Measurements from ENCODE around the gene GGA2. TPM values are rescaled to one million over a fixed set of nuclear protein-coding genes. Genes with fewer than 3 reads are reported as not detected.

Gene GGA2
- total RNA-seq, 4 donors from 2014 or later: 21.7 to 51.8 (median 36.9) TPM

- intact Hi-C loops (cut with DNase I; ENCODE audit: low total_unique reads) (no loop called here), in situ Hi-C loops (cut with MboI; ENCODE audit: low pct_ligation_motif_present in 1 of 4, low pct_unique_long_range_greater_than_20kb in 1 of 4, low sequenced_read_pairs in 3 of 4) (no loop called here)
- Histone ChIP-seq H3K27me3 (no peaks in the 10 kb centered on the region), H3K9me3 (no peaks in the 10 kb centered on the region), H3K36me3 (peaks cover 0 to 34% (median 11%) of the 10 kb centered on the region in 4 donors), H3K4me3 (no peak overlapping the region), H3K4me1 (peaks cover 10 to 29% (median 14%) of the 10 kb centered on the region in 4 donors), H3K27ac (no peak overlapping the region)
- 92 to 99% methylated on average over 2 to 4 of the region's 4 CpGs for WGBS, 2 donors (ENCODE audit: low coverage in 1 of 2)
- TF ChIP-seq CTCF (IDR thresholded peaks at IDR 0.05) (no peak), POLR2AphosphoS5 (IDR thresholded peaks at IDR 0.05) (no peak), POLR2A (IDR thresholded peaks at IDR 0.05) (no peak), EP300 (IDR thresholded peaks at IDR 0.05; ENCODE audit: low read depth) (no peak)
- no peak for DNase-seq
Observed at GRCh38 chr16:23495671-23496070, 14.6 kb downstream of the GGA2 start.

- 91% methylated on average over 11 of the region's 11 CpGs; no CpG with 5 or more reads in 1 of the 2 donors for WGBS, 2 donors (ENCODE audit: low coverage in 1 of 2)
- DNase-seq: no peak
- Histone ChIP-seq H3K4me1 (peaks cover 0 to 16% (median 3%) of the 10 kb centered on the region in 4 donors), H3K27me3 (no peaks in the 10 kb centered on the region), H3K4me3 (no peak overlapping the region), H3K27ac (no peak overlapping the region), H3K36me3 (peaks cover 0 to 46% (median 19%) of the 10 kb centered on the region in 4 donors), H3K9me3 (no peaks in the 10 kb centered on the region)
- TF ChIP-seq POLR2AphosphoS5 (IDR thresholded peaks at IDR 0.05): no peak
- no peak for TF ChIP-seq CTCF (IDR thresholded peaks at IDR 0.05)
- TF ChIP-seq EP300 (IDR thresholded peaks at IDR 0.05; ENCODE audit: low read depth): no peak
- TF ChIP-seq POLR2A (IDR thresholded peaks at IDR 0.05): no peak
- in situ Hi-C loops (cut with MboI; ENCODE audit: low pct_ligation_motif_present in 1 of 4, low pct_unique_long_range_greater_than_20kb in 1 of 4, low sequenced_read_pairs in 3 of 4): no loop called here
- intact Hi-C loops (cut with DNase I; ENCODE audit: low total_unique reads): no loop called here
Observed at GRCh38 chr16:23494188-23494587, 16.1 kb downstream of the GGA2 start.

GRCh38 chr16:23491490-23492391 is 18.6 kb downstream of the GGA2 start:
- no peak overlapping the region for H3K4me3 ChIP-seq
- TF ChIP-seq CTCF (IDR thresholded peaks at IDR 0.05) (no peak), EP300 (IDR thresholded peaks at IDR 0.05; ENCODE audit: low read depth) (no peak), POLR2AphosphoS5 (IDR thresholded peaks at IDR 0.05) (no peak), POLR2A (IDR thresholded peaks at IDR 0.05) (no peak)
- H3K9me3 ChIP-seq: no peaks in the 10 kb centered on the region
- in situ Hi-C loops (cut with MboI; ENCODE audit: low pct_ligation_motif_present in 1 of 4, low pct_unique_long_range_greater_than_20kb in 1 of 4, low sequenced_read_pairs in 3 of 4): no loop called here
- peaks cover 0 to 58% (median 28%) of the 10 kb centered on the region in 4 donors for H3K36me3 ChIP-seq
- no peak for DNase-seq
- no peak overlapping the region for H3K27ac ChIP-seq
- no peaks in the 10 kb centered on the region for H3K27me3 ChIP-seq
- 89% methylated on average over 10 to 14 of the region's 14 CpGs for WGBS, 2 donors (ENCODE audit: low coverage in 1 of 2)
- intact Hi-C loops (cut with DNase I; ENCODE audit: low total_unique reads): no loop called here
- H3K4me1 ChIP-seq: peaks cover 0 to 4% (median 0%) of the 10 kb centered on the region in 4 donors

- Histone ChIP-seq H3K27me3 (no peaks in the 10 kb centered on the region), H3K4me3 (no peak overlapping the region), H3K9me3 (no peaks in the 10 kb centered on the region), H3K27ac (no peak overlapping the region), H3K36me3 (peaks cover 0 to 73% (median 27%) of the 10 kb centered on the region in 4 donors), H3K4me1 (peaks cover 0 to 5% (median 0%) of the 10 kb centered on the region in 4 donors)
- TF ChIP-seq POLR2A (IDR thresholded peaks at IDR 0.05) (no peak), EP300 (IDR thresholded peaks at IDR 0.05; ENCODE audit: low read depth) (no peak), CTCF (IDR thresholded peaks at IDR 0.05) (no peak), POLR2AphosphoS5 (IDR thresholded peaks at IDR 0.05) (no peak)
- DNase-seq: no peak
- 85 to 93% methylated on average over 2 to 5 of the region's 5 CpGs for WGBS, 2 donors (ENCODE audit: low coverage in 1 of 2)
- intact Hi-C loops (cut with DNase I; ENCODE audit: low total_unique reads): no loop called here
- in situ Hi-C loops (cut with MboI; ENCODE audit: low pct_ligation_motif_present in 1 of 4, low pct_unique_long_range_greater_than_20kb in 1 of 4, low sequenced_read_pairs in 3 of 4): no loop called here
Observed at GRCh38 chr16:23486480-23486879, 23.8 kb downstream of the GGA2 start.
